Skeletal muscle satellite cell (primary cell): ENCODE data around the gene GSTA3. TPM values are rescaled to one million over a fixed set of nuclear protein-coding genes. Genes with fewer than 3 reads are reported as not detected.
"Not testable (repeated sequence)": the region's sequence is repeated elsewhere in the genome, so short reads cannot be mapped to it uniquely, and the experiment has no call there.

Experiments
- H3K27me3 ChIP-seq: 2 replicates; pipeline ENCODE4 v1.7.0; 2013; ENCODE audit warnings: low read length; ENCODE audit not compliant: control insufficient read depth, insufficient read depth
- H3K36me3 ChIP-seq: 2 replicates; pipeline ENCODE4 v1.7.0; 2013; ENCODE audit warnings: mild to moderate bottlenecking, control low read depth, low read length; ENCODE audit not compliant: insufficient read depth
- H3K4me1 ChIP-seq: 2 replicates; pipeline ENCODE4 v1.7.0; 2013; ENCODE audit warnings: low read length; ENCODE audit not compliant: control insufficient read depth, insufficient read depth
- H3K4me2 ChIP-seq: 2 replicates; pipeline ENCODE4 v1.7.0; 2013; ENCODE audit warnings: mild to moderate bottlenecking, low read length
- H3K4me3 ChIP-seq: 2 replicates; pipeline ENCODE4 v1.7.0; 2013; ENCODE audit warnings: low read length
- H3K9ac ChIP-seq: 2 replicates; pipeline ENCODE4 v1.7.0; 2013; ENCODE audit warnings: mild to moderate bottlenecking, low read depth, low read length, moderate library complexity
- H3K9me3 ChIP-seq: replicated peaks from 2 replicates; pipeline ENCODE4 v1.7.0; 2013; ENCODE audit warnings: mild to moderate bottlenecking, control low read depth, low read length
- total RNA-seq: library from RNA; depleted of rRNA; stranded (reverse); fragments of >200 nt; gene quantifications from 2 replicates; pipeline ENCODE4 v1.2.3, GENCODE V29; 2012; rRNA removed

GSTA3 gene
- not detected in 2 replicates for total RNA-seq

DNA sequence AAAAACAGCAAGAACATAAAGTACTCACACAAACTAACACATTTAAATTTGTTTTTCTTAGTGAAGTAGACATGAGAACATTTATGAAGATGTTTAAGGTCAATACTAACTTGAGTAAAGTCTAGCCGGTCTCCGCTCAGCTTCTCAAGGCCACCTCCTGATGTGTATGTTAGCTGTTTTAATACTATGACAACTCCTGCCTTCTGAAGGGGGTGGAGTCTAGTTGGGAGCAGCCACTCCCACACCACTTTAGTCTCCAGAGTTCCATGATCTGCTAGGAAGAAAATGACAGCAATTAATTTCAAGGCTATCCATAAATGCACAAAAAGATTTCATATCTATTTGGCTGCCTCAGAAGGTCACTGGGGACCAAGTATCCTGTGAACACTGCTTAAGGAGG lies at the start of gene GSTA3:
TSS of gene GSTA3 (minus strand) at position 168 of the 400 bp plus-strand sequence. CDS start 3,864 bp downstream, outside the sequence.
- no peak within 1 kb of the TSS for H3K9ac ChIP-seq
- H3K4me2 ChIP-seq = no peak within 1 kb of the TSS
- H3K4me1 ChIP-seq = peaks cover 3% of the 10 kb centered on the region
- no peaks in the 10 kb centered on the region for H3K36me3 ChIP-seq
- H3K9me3 ChIP-seq = no peaks in the 10 kb centered on the region
- no peak within 1 kb of the TSS for H3K4me3 ChIP-seq
- H3K27me3 ChIP-seq = peaks cover 12% of the 10 kb centered on the region

DNA sequence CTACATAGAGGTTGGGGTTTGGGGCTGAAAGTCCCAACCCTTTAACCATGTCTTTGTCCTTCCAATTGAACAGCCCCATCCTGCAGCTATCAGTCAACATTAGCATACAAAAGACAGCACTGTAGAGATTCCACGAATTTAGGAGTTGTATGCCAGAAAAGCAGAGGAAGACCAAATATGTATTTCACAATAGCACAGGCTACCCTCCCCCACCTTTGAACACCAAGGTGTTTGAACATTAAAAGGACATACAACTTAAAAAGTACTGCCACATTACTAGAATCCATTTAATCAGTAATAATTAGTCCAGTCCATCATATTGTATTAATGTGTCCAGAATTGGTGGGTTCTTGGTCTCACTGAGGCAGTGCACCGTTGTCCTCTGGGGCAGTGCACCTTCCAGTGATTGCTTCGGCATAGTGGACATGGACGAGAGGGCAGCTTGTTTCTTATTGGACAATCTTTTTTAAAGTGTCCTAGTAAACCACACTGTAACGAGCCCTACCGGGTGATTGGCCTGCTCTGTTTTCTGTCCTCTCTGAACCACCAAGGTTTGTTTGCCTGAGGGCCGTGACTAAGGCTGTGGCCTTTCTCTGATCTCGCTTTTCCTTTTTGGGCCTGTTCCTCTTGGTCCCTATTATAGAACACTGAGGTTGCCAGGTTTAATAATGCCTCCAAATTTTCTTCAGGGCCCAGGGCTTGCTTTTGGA lies 49.2 kb upstream of the GSTA3 start:
- no peak overlapping the region for H3K4me3 ChIP-seq

DNA sequence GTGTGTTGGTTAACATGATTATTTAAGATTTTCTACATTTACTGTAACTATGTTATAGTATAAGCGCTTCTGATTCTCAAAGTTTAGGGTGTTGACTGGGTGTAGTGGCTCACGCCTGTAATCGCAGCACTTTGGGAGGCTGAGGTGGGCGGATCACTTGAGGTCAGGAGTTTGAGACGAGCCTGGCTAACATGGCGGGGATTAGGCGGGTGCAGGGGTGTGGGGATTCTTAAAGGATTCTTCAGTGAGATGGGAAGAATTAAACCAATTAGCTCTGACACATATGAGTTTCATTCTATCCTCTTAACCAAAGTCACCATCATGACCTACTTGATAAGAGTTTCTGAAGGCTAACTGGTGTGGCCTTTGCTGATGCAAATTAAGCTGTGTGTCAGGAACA lies 46.4 kb upstream of the GSTA3 start:
- Histone ChIP-seq H3K9ac (no peak overlapping the region), H3K4me3 (no peak overlapping the region), H3K9me3 (no peaks in the 10 kb centered on the region), H3K4me2 (no peak overlapping the region), H3K36me3 (no peaks in the 10 kb centered on the region), H3K4me1 (peaks cover 9% of the 10 kb centered on the region), H3K27me3 (no peaks in the 10 kb centered on the region)

More for the DNA sequence above, 49.2 kb upstream of the GSTA3 start:
- no peaks in the 10 kb centered on the region for H3K27me3 ChIP-seq
- no peak overlapping the region for H3K9ac ChIP-seq
- H3K36me3 ChIP-seq = no peaks in the 10 kb centered on the region
- peaks cover 9% of the 10 kb centered on the region for H3K4me1 ChIP-seq
- H3K9me3 ChIP-seq = no peaks in the 10 kb centered on the region
- H3K4me2 ChIP-seq = no peak overlapping the region

DNA sequence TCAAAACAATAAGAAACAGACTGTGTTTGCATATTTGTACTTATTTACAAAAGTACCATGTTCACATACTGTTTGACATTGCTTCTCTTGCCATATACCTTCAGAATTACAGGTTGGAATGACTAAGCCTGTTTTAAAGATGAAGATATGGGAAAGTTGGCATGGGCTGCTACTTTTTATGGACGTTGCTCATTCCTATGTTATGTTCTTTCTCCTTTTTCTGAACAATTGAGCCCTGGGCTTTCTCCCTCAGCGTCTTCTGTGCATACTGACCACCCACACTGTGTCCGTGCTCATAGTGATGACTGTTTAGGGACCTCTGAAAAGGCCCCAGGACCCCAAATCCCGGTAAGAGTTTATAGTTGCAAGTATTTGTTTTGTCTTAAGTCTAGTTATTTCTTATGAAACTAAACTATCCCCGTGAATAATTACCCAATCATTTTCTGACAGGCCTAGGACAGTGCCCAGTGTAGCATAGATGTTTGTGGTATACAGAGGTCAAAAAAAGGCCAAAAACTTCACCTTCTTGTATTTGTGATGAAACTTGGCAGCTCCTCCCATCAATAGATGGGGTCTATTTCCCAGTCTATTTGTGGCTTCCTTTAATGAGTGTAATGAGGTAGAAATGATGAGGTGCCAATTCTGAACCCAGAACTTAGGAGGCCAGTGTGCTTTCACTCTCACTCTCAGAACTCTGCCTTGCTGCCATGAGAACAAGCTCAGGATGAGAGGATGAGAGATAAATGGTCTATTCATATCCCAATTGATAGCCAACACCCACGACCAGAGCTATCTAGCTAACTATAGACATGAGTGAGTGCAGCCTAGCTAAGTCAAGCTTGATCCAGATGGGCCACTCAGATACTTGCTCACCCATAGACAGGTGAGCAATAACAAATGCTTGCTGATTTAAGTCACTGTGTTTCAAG lies 44.7 kb upstream of the GSTA3 start:
- Histone ChIP-seq H3K9me3 (no peaks in the 10 kb centered on the region), H3K4me2 (peak overlapping the region; percentile 26), H3K36me3 (no peaks in the 10 kb centered on the region), H3K9ac (no peak overlapping the region), H3K27me3 (no peaks in the 10 kb centered on the region), H3K4me3 (no peak overlapping the region), H3K4me1 (peaks cover 9% of the 10 kb centered on the region)

DNA sequence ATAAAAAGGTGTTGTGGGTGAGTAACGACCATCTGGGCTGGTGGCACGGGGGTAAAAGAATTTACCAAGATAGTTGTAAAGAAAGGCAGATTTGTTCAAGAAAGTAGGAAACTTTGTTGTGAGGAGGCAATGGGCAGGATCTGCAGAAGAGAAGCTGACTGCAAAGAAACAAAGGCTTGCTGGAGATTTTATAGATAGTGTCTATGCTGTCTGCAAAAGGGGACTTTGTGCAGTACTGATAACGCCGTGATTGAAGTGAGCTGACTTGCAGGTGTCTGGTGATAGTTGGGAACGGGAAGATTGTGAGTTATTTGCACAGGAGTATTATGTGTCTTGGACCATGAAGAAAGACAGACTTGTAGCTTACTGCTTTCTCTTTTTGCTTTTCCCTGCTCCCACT lies 36.8 kb upstream of the GSTA3 start:
- Histone ChIP-seq H3K27me3 (peaks cover 3% of the 10 kb centered on the region), H3K4me2 (no peak overlapping the region), H3K36me3 (no peaks in the 10 kb centered on the region), H3K4me1 (no peaks in the 10 kb centered on the region), H3K9ac (no peak overlapping the region), H3K9me3 (no peaks in the 10 kb centered on the region), H3K4me3 (no peak overlapping the region)

DNA sequence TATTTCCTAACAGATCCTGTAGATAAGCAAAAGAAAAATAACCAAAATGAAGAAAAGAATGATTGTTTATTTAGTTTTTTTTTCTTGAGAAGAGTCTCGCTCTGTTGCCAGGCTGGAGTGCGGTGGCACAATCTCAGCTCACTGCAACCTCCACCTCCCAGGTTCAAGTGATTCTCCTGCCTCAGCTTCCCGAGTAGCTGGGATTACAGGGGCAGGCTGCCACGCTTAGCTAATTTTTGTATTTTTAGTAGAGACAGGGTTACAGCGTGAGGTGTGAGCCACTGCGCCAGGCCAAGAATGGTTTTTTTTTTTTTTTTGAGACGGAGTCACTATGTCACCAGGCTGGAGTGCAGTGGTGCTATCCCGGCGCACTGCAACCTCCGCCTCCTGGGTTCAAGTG lies 33.3 kb upstream of the GSTA3 start:
- not testable (repeated sequence) for H3K4me1 ChIP-seq, H3K4me2 ChIP-seq, H3K9ac ChIP-seq, H3K9me3 ChIP-seq, H3K4me3 ChIP-seq, H3K27me3 ChIP-seq, H3K36me3 ChIP-seq

DNA sequence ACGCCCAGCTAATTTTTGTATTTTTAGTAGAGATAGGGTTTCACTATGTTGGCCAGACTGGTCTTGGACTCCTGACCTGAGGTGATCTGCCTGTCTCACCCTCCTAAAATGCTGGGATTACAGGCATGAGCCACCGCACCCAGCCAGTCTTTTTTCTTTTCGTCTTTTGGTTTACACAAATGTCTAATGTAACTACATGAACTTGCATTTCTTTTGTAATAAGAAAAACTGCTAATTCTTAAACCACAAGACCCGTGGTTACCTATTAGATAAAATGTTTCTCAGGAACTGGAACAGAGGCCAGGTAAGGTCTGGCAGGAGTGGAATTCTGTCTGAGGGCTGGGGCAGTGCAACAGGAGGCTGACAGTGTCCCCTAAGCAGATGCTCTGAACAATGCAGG lies 32.7 kb upstream of the GSTA3 start:
- Histone ChIP-seq H3K9me3 (no peaks in the 10 kb centered on the region), H3K4me1 (peaks cover 14% of the 10 kb centered on the region), H3K36me3 (no peaks in the 10 kb centered on the region), H3K27me3 (peaks cover 3% of the 10 kb centered on the region), H3K4me2 (no peak overlapping the region), H3K9ac (no peak overlapping the region), H3K4me3 (no peak overlapping the region)

DNA sequence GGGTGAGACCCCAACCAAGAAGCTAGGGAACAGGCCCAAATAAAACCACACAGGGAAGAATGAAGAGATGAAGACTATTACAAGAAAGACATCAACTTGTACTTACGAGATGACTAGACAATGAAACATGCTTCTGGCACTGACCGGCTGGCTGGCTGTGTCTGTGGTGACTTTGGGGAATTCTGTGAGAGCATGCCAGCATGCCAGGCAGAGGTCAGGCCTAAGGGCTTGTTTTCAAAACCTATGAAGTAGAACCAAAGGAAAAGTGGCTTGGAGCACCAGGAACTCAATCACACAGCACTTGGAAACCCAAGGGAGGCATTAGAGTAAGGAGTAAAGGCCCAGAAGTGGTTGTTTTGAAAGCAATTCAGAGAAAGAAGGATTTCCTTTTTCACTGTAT lies 28.4 kb upstream of the GSTA3 start:
- H3K9me3 ChIP-seq = no peaks in the 10 kb centered on the region
- no peaks in the 10 kb centered on the region for H3K36me3 ChIP-seq
- peak overlapping the region; percentile 34 for H3K4me2 ChIP-seq
- H3K4me1 ChIP-seq = peaks cover 20% of the 10 kb centered on the region
- no peak overlapping the region for H3K4me3 ChIP-seq
- no peak overlapping the region for H3K9ac ChIP-seq
- no peaks in the 10 kb centered on the region for H3K27me3 ChIP-seq

DNA sequence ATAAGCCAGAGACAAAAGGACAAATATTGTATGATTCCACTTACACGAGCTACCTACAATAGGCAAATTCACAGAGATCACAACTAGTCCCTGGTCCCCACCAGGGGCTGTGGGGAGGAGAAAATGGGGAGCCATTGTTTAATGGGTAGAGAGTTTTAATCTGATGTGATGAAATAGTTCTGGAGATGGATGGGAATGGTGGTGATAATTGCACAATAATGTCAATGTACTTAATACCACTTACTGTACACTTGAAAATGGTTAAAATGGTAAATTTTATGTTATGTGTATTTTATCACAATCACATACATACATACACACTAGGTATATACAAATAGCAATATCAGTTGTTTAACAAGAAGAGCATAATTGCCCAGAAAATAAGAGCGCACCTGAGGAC lies 24.3 kb upstream of the GSTA3 start:
- Histone ChIP-seq H3K4me3 (no peak overlapping the region), H3K27me3 (no peaks in the 10 kb centered on the region), H3K4me1 (peaks cover 39% of the 10 kb centered on the region), H3K4me2 (no peak overlapping the region), H3K36me3 (no peaks in the 10 kb centered on the region), H3K9me3 (no peaks in the 10 kb centered on the region), H3K9ac (no peak overlapping the region)

DNA sequence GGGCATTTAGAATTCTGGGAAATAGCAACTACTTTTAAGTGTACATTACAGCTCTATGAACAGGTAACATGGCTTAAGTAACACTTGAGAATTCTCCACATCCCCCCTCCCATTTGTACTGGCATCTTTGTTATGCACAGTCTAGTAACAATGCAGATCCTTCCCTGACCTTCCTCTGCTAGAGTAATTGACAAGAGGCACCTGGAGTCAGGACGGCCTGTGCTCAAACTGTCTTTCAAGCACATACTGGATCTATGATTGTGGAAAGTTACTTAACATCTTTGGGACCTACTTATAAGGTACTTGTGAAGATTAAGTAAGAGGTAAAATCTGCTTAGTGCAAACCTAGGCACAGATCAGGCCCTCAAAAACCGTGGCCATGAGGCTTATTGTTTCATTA lies 21.9 kb upstream of the GSTA3 start:
- H3K9me3 ChIP-seq = no peaks in the 10 kb centered on the region
- no peak overlapping the region for H3K4me2 ChIP-seq
- no peak overlapping the region for H3K9ac ChIP-seq
- H3K36me3 ChIP-seq = no peaks in the 10 kb centered on the region
- H3K27me3 ChIP-seq = no peaks in the 10 kb centered on the region
- peaks cover 23% of the 10 kb centered on the region for H3K4me1 ChIP-seq
- H3K4me3 ChIP-seq = no peak overlapping the region

DNA sequence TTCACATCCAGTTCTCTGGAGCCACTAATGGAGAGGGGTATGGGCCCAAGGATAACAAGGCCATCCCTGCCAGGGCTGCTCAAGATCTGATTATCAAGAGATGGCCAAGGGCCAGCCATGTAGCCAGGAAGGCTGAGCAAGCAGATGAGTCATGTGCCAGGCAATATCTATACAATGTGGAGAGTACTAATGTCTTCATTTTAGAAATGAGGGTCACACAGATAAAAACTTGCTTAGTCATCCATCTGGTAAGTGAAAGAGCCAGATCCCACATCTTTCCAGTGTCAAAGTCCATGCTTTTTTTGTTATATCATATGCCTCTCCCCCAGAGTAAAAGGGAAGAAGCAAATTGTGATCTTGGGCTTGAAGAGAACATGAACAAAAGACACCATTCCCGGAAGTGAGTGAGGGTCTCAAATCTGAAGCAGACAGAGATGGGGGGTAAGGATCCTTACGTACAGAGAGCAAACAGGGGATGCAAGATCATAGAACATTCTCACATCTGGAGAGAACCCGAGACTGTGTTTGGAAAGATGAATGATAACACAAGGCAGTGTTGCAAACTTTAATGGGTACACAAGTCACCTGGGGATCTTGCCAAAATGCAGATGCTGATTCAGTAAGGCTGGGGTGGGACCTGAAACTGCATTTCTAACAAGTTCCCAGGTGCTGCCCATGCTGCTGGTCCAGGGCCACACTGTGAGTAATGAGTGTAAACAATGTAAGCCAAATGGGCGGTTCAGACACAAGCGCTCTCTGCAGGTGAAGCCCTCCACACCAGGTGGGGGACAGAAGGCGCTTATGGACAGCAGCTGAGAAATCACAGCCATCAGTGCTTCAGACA lies 20.0 kb upstream of the GSTA3 start:
- Histone ChIP-seq H3K4me1 (peaks cover 25% of the 10 kb centered on the region), H3K9ac (peak overlapping the region; percentile 38)

More for the DNA sequence above, 20.0 kb upstream of the GSTA3 start:
- H3K27me3 ChIP-seq = no peaks in the 10 kb centered on the region
- H3K9me3 ChIP-seq = no peaks in the 10 kb centered on the region
- H3K4me2 ChIP-seq = peak overlapping the region; percentile 69
- peak overlapping the region; percentile 48 for H3K4me3 ChIP-seq
- H3K36me3 ChIP-seq = no peaks in the 10 kb centered on the region
